ENCODE measurements around the gene SLFNL1.

SLFNL1 gene

GRCh38 chr1:41021526-41022308 is at the start of gene SLFNL1:
Gene SLFNL1 (minus strand): TSS chr1:41021725. CDS start chr1:41020660, 1,065 bp downstream.
- Mint-ChIP-seq H3K4me3 (no peak within 1 kb of the TSS), H3K27ac (peak within 1 kb of the TSS; percentile 67), H3K27me3 (no peaks in the 10 kb centered on the region), H3K36me3 (ENCODE audit: low read depth) (peaks cover 78% of the 10 kb centered on the region), H3K9me3 (no peaks in the 10 kb centered on the region), H3K4me1 (ENCODE audit: low read depth) (peaks cover 3% of the 10 kb centered on the region)
- DNase-seq = no peak

- no peak overlapping the region for H3K27ac Mint-ChIP-seq
- H3K27me3 Mint-ChIP-seq = no peaks in the 10 kb centered on the region
- no peaks in the 10 kb centered on the region for H3K9me3 Mint-ChIP-seq
Measured at GRCh38 chr1:41056907-41057306, 35.4 kb upstream of the SLFNL1 start.

GRCh38 chr1:41053316-41053715 is 31.8 kb upstream of the SLFNL1 start:
- Mint-ChIP-seq H3K27me3 (no peaks in the 10 kb centered on the region), H3K4me1 (ENCODE audit: low read depth) (no peaks in the 10 kb centered on the region), H3K4me3 (no peak overlapping the region), H3K36me3 (ENCODE audit: low read depth) (peaks cover 70% of the 10 kb centered on the region), H3K9me3 (no peaks in the 10 kb centered on the region), H3K27ac (no peak overlapping the region)
- DNase-seq = no peak

More at GRCh38 chr1:41056907-41057306, 35.4 kb upstream of the SLFNL1 start:
- Mint-ChIP-seq H3K36me3 (ENCODE audit: low read depth) (peaks cover 76% of the 10 kb centered on the region), H3K4me1 (ENCODE audit: low read depth) (no peaks in the 10 kb centered on the region), H3K4me3 (no peak overlapping the region)
- no peak for DNase-seq

GRCh38 chr1:41051022-41051421 is 29.5 kb upstream of the SLFNL1 start:
- H3K36me3 Mint-ChIP-seq (ENCODE audit: low read depth) = peaks cover 77% of the 10 kb centered on the region
- H3K27me3 Mint-ChIP-seq = no peaks in the 10 kb centered on the region
- H3K27ac Mint-ChIP-seq = no peak overlapping the region
- no peak for DNase-seq
- H3K4me3 Mint-ChIP-seq = no peak overlapping the region
- H3K4me1 Mint-ChIP-seq (ENCODE audit: low read depth) = no peaks in the 10 kb centered on the region
- no peaks in the 10 kb centered on the region for H3K9me3 Mint-ChIP-seq

- Mint-ChIP-seq H3K27ac (no peak overlapping the region), H3K4me1 (ENCODE audit: low read depth) (no peaks in the 10 kb centered on the region), H3K4me3 (no peak overlapping the region), H3K36me3 (ENCODE audit: low read depth) (peaks cover 82% of the 10 kb centered on the region), H3K9me3 (no peaks in the 10 kb centered on the region), H3K27me3 (no peaks in the 10 kb centered on the region)
- no peak for DNase-seq
Measured at GRCh38 chr1:41048540-41048939, 27.0 kb upstream of the SLFNL1 start.

GRCh38 chr1:41046347-41046775 is 24.8 kb upstream of the SLFNL1 start:
- no peak overlapping the region for H3K4me3 Mint-ChIP-seq
- no peaks in the 10 kb centered on the region for H3K9me3 Mint-ChIP-seq
- no peaks in the 10 kb centered on the region for H3K4me1 Mint-ChIP-seq (ENCODE audit: low read depth)
- H3K27ac Mint-ChIP-seq = no peak overlapping the region
- no peaks in the 10 kb centered on the region for H3K27me3 Mint-ChIP-seq
- no peak for DNase-seq
- peaks cover 79% of the 10 kb centered on the region for H3K36me3 Mint-ChIP-seq (ENCODE audit: low read depth)

- Mint-ChIP-seq H3K4me3 (no peak overlapping the region), H3K9me3 (no peaks in the 10 kb centered on the region), H3K27me3 (no peaks in the 10 kb centered on the region), H3K4me1 (ENCODE audit: low read depth) (no peaks in the 10 kb centered on the region), H3K36me3 (ENCODE audit: low read depth) (peaks cover 79% of the 10 kb centered on the region), H3K27ac (no peak overlapping the region)
- no peak for DNase-seq
Measured at GRCh38 chr1:41045740-41046139, 24.2 kb upstream of the SLFNL1 start.

- Mint-ChIP-seq H3K4me1 (ENCODE audit: low read depth) (no peaks in the 10 kb centered on the region), H3K9me3 (no peaks in the 10 kb centered on the region), H3K36me3 (ENCODE audit: low read depth) (peaks cover 81% of the 10 kb centered on the region), H3K27me3 (no peaks in the 10 kb centered on the region), H3K4me3 (no peak overlapping the region), H3K27ac (peak overlapping the region; percentile 8)
- DNase-seq = no peak
Measured at GRCh38 chr1:41044187-41044586, 22.7 kb upstream of the SLFNL1 start.

- peaks cover 72% of the 10 kb centered on the region for H3K36me3 Mint-ChIP-seq (ENCODE audit: low read depth)
- no peak overlapping the region for H3K4me3 Mint-ChIP-seq
- no peak overlapping the region for H3K27ac Mint-ChIP-seq
- H3K27me3 Mint-ChIP-seq = no peaks in the 10 kb centered on the region
- no peaks in the 10 kb centered on the region for H3K4me1 Mint-ChIP-seq (ENCODE audit: low read depth)
- DNase-seq = no peak
- no peaks in the 10 kb centered on the region for H3K9me3 Mint-ChIP-seq
Measured at GRCh38 chr1:41041614-41042270, 20.2 kb upstream of the SLFNL1 start.

- Mint-ChIP-seq H3K4me3 (no peak overlapping the region), H3K36me3 (ENCODE audit: low read depth) (peaks cover 43% of the 10 kb centered on the region), H3K27me3 (no peaks in the 10 kb centered on the region), H3K4me1 (ENCODE audit: low read depth) (no peaks in the 10 kb centered on the region), H3K9me3 (no peaks in the 10 kb centered on the region), H3K27ac (no peak overlapping the region)
- no peak for DNase-seq
Measured at GRCh38 chr1:41038110-41038509, 16.6 kb upstream of the SLFNL1 start.

- no peaks in the 10 kb centered on the region for H3K4me1 Mint-ChIP-seq (ENCODE audit: low read depth)
- peaks cover 42% of the 10 kb centered on the region for H3K36me3 Mint-ChIP-seq (ENCODE audit: low read depth)
- no peak overlapping the region for H3K4me3 Mint-ChIP-seq
- H3K27ac Mint-ChIP-seq = no peak overlapping the region
- no peaks in the 10 kb centered on the region for H3K27me3 Mint-ChIP-seq
- no peak for DNase-seq
- no peaks in the 10 kb centered on the region for H3K9me3 Mint-ChIP-seq
Measured at GRCh38 chr1:41037116-41037903, 15.8 kb upstream of the SLFNL1 start.

GRCh38 chr1:41033272-41033671 is 11.7 kb upstream of the SLFNL1 start:
- H3K36me3 Mint-ChIP-seq (ENCODE audit: low read depth) = peaks cover 44% of the 10 kb centered on the region
- no peaks in the 10 kb centered on the region for H3K4me1 Mint-ChIP-seq (ENCODE audit: low read depth)
- H3K27ac Mint-ChIP-seq = no peak overlapping the region

GRCh38 chr1:41032147-41032546 is 10.6 kb upstream of the SLFNL1 start:
- Mint-ChIP-seq H3K9me3 (no peaks in the 10 kb centered on the region), H3K4me3 (no peak overlapping the region), H3K27me3 (no peaks in the 10 kb centered on the region), H3K4me1 (ENCODE audit: low read depth) (no peaks in the 10 kb centered on the region), H3K36me3 (ENCODE audit: low read depth) (peaks cover 47% of the 10 kb centered on the region), H3K27ac (peak overlapping the region; percentile 2)
- no peak for DNase-seq

More at GRCh38 chr1:41033272-41033671, 11.7 kb upstream of the SLFNL1 start:
- Mint-ChIP-seq H3K9me3 (no peaks in the 10 kb centered on the region), H3K4me3 (no peak overlapping the region), H3K27me3 (no peaks in the 10 kb centered on the region)
- DNase-seq = no peak

- H3K27me3 Mint-ChIP-seq = no peaks in the 10 kb centered on the region
- no peak overlapping the region for H3K4me3 Mint-ChIP-seq
- peaks cover 56% of the 10 kb centered on the region for H3K36me3 Mint-ChIP-seq (ENCODE audit: low read depth)
- peaks cover under 1% of the 10 kb centered on the region for H3K4me1 Mint-ChIP-seq (ENCODE audit: low read depth)
- H3K27ac Mint-ChIP-seq = peak overlapping the region; percentile 29
- H3K9me3 Mint-ChIP-seq = no peaks in the 10 kb centered on the region
- DNase-seq = no peak
Measured at GRCh38 chr1:41030872-41031616, 9.5 kb upstream of the SLFNL1 start.
